Endothelial cell of umbilical vein (primary cell): ENCODE results near the gene ENO4.

Experiments used
- POLR2A ChIP-seq: IDR thresholded peaks from 2 replicates; pipeline ENCODE4 v1.6.1; 2012; ENCODE audit warnings: low read depth, mild to moderate bottlenecking, control low read depth, low read length
- TF ChIP-seq, protein P1 (sequence below), 2 donors: IDR thresholded peaks; 1 replicate in 1 of 2; 2 replicates in 1 of 2; pipeline ENCODE4 v1.5.1; 2011; ENCODE audit warnings: low read length in 2 of 2, mild to moderate bottlenecking in 2 of 2, moderate library complexity in 2 of 2, control low read depth in 1 of 2, inconsistent platforms in 1 of 2, low read depth in 1 of 2; ENCODE audit not compliant: insufficient read depth in 1 of 2; ENCODE audit errors: extremely low read depth in 1 of 2

DNA sequence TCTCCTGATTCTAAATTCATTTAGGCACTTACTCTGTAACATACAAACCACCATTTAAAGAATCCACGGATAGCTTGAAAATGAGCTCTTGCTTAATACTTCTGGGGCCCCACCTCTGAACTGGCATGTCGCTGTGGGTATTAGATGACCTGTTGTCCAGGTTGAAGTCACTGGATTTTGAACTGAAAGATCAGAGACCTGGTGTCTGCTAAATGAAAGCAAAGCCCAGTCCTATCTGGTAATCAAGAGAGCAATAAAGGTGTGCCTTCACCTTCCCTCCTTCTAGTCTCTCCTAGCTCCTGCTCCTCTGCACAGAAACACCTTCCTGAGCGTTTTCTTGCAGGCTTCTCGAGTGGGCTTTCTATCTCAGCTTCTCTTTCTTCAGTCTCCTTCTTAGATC lies 4.4 kb downstream of the ENO4 start:
- TF ChIP-seq, protein P1, sequence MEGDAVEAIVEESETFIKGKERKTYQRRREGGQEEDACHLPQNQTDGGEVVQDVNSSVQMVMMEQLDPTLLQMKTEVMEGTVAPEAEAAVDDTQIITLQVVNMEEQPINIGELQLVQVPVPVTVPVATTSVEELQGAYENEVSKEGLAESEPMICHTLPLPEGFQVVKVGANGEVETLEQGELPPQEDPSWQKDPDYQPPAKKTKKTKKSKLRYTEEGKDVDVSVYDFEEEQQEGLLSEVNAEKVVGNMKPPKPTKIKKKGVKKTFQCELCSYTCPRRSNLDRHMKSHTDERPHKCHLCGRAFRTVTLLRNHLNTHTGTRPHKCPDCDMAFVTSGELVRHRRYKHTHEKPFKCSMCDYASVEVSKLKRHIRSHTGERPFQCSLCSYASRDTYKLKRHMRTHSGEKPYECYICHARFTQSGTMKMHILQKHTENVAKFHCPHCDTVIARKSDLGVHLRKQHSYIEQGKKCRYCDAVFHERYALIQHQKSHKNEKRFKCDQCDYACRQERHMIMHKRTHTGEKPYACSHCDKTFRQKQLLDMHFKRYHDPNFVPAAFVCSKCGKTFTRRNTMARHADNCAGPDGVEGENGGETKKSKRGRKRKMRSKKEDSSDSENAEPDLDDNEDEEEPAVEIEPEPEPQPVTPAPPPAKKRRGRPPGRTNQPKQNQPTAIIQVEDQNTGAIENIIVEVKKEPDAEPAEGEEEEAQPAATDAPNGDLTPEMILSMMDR (IDR thresholded peaks at IDR 0.05; ENCODE audit: extremely low read depth in 1 of 2, insufficient read depth in 1 of 2, low read depth in 1 of 2, low read length in 2 of 2), result no peak
- no peak for TF ChIP-seq POLR2A
